H1 (cell line): ENCODE measurements around the gene PKNOX1.

Source experiments
- CBX8 ChIP-seq: fragments of 300-800, 300-1000 bp; sonication (generic); IDR thresholded peaks from 2 replicates; pipeline ENCODE4 v1.7.1; 2016; ENCODE audit warnings: low read depth, low read length, borderline replicate concordance
- CREB1 ChIP-seq: IDR thresholded peaks from 2 replicates; pipeline ENCODE4 v1.6.1; 2012; ENCODE audit warnings: inconsistent platforms
- CTCF ChIP-seq, 3 experiments: IDR thresholded peaks; 1 replicate in 2 of 3; 2 replicates in 1 of 3; pipeline versions ENCODE4 v1.5.1 to v1.6.1; 2011; ENCODE audit warnings: low read length in 3 of 3, mild to moderate bottlenecking in 3 of 3, inconsistent platforms in 2 of 3, low read depth in 1 of 3, moderate library complexity in 1 of 3; ENCODE audit not compliant: insufficient read depth in 1 of 3; ENCODE audit errors: control extremely low read depth in 1 of 3
- EP300 ChIP-seq, 2 experiments: IDR thresholded peaks; 1 replicate in 1 of 2; 2 replicates in 1 of 2; pipeline ENCODE4 v1.6.1; 2011 to 2012; ENCODE audit warnings: low read depth in 2 of 2, low read length in 2 of 2, mild to moderate bottlenecking in 2 of 2, borderline replicate concordance in 1 of 2, inconsistent platforms in 1 of 2, moderate library complexity in 1 of 2
- JUN ChIP-seq: IDR thresholded peaks from 2 replicates; pipeline ENCODE4 v1.6.1; 2011; ENCODE audit warnings: low read depth, mild to moderate bottlenecking, improper control_type of control experiment, low read length
- KDM1A ChIP-seq: fragments of 200-600, 300-600 bp; sonication (generic); IDR thresholded peaks from 2 replicates; pipeline ENCODE4 v1.7.1; 2016; ENCODE audit warnings: mild to moderate bottlenecking, low read length, borderline replicate concordance
- NRF1 ChIP-seq: IDR thresholded peaks from 2 replicates; pipeline ENCODE4 v1.6.1; 2011; ENCODE audit warnings: mild to moderate bottlenecking, low read depth, low read length, improper control_type of control experiment
- PHF8 ChIP-seq: fragments of 200-600 bp; sonication (generic); conservative IDR thresholded peaks from 2 replicates; pipeline ENCODE4 v1.7.1; 2012; ENCODE audit warnings: low read depth, mild to moderate bottlenecking, inconsistent platforms, low read length, moderate library complexity
- POLR2A ChIP-seq, 2 experiments: IDR thresholded peaks; 1 replicate in 1 of 2; 2 replicates in 1 of 2; pipeline ENCODE4 v1.6.1; 2011; ENCODE audit warnings: low read depth in 2 of 2, low read length in 2 of 2, mild to moderate bottlenecking in 2 of 2; ENCODE audit errors: control extremely low read depth in 1 of 2
- RFX5 ChIP-seq: IDR thresholded peaks from 2 replicates; pipeline ENCODE4 v1.6.1; 2011; ENCODE audit warnings: low read depth, low read length, improper control_type of control experiment, borderline replicate concordance
- SUZ12 ChIP-seq: fragments of 200-600 bp; sonication (generic); IDR thresholded peaks from 2 replicates; pipeline ENCODE4 v1.6.1; 2012; ENCODE audit warnings: mild to moderate bottlenecking, inconsistent platforms, low read length, moderate library complexity, mixed read lengths
- TAF1 ChIP-seq: IDR thresholded peaks from 2 replicates; pipeline ENCODE4 v1.6.1; 2011; ENCODE audit warnings: mild to moderate bottlenecking, low read depth, low read length
- YY1 ChIP-seq: IDR thresholded peaks from 2 replicates; pipeline ENCODE4 v1.6.1; 2011; ENCODE audit warnings: low read depth, mild to moderate bottlenecking, low read length

- TF ChIP-seq NRF1 (no peak), CTCF (IDR thresholded peaks at IDR 0.05; ENCODE audit: control extremely low read depth in 1 of 3, insufficient read depth in 1 of 3, low read depth in 1 of 3, low read length in 3 of 3) (no peak), PHF8 (no peak), RFX5 (no peak), POLR2A (IDR thresholded peaks at IDR 0.05; ENCODE audit: control extremely low read depth in 1 of 2, low read depth in 2 of 2, low read length in 2 of 2) (no peak), JUN (no peak), CBX8 (no peak), SUZ12 (no peak), EP300 (IDR thresholded peaks at IDR 0.05; ENCODE audit: borderline replicate concordance in 1 of 2, low read depth in 2 of 2, low read length in 2 of 2) (no peak), KDM1A (no peak), CREB1 (no peak), TAF1 (no peak), YY1 (no peak)
Measured at GRCh38 chr21:42969193-42969600, 5.2 kb upstream of the PKNOX1 start.
